Parathyroid adenoma (tissue), 2 donors: ENCODE results near the gene TP53BP1.

Experiments used
- H2AFZ ChIP-seq: fragments of 300-600 bp; sonication (generic); one replicate; pipeline ENCODE4 v1.7.0; 2017; ENCODE audit warnings: antibody characterized with exemption, mild to moderate bottlenecking
- H3K27ac ChIP-seq: fragments of 300-600 bp; sonication (generic); one replicate; pipeline ENCODE4 v1.7.0; 2017
- H3K27me3 ChIP-seq: fragments of 300-600 bp; sonication (generic); one replicate; pipeline ENCODE4 v1.7.0; 2017; ENCODE audit warnings: low read length; ENCODE audit not compliant: control insufficient read depth, insufficient read depth
- H3K36me3 ChIP-seq: fragments of 300-600 bp; sonication (generic); one replicate; pipeline ENCODE4 v1.7.0; 2017; ENCODE audit warnings: low read length; ENCODE audit not compliant: control insufficient read depth, insufficient read depth
- H3K4me1 ChIP-seq: fragments of 300-600 bp; sonication (generic); one replicate; pipeline ENCODE4 v1.7.0; 2017; ENCODE audit warnings: control low read depth
- H3K4me2 ChIP-seq: fragments of 300-600 bp; sonication (generic); one replicate; pipeline ENCODE4 v1.7.0; 2017; ENCODE audit warnings: low read length
- H3K4me3 ChIP-seq: fragments of 300-600 bp; sonication (generic); one replicate; pipeline ENCODE4 v1.7.0; 2017; ENCODE audit warnings: low read depth, low read length
- H3K79me2 ChIP-seq: fragments of 300-600 bp; sonication (generic); one replicate; pipeline ENCODE4 v1.7.0; 2017; ENCODE audit warnings: control low read depth
- H3K9ac ChIP-seq: fragments of 300-600 bp; sonication (generic); one replicate; pipeline ENCODE4 v1.7.0; 2017; ENCODE audit warnings: mild to moderate bottlenecking
- H3K9me3 ChIP-seq: fragments of 300-600 bp; sonication (generic); one replicate; pipeline ENCODE4 v1.7.0; 2017; ENCODE audit warnings: low read length; ENCODE audit not compliant: control insufficient read depth
- CTCF ChIP-seq: fragments of 300-600 bp; sonication (generic); IDR thresholded peaks from one replicate; pipeline ENCODE4 v1.7.0; 2017; ENCODE audit warnings: antibody characterized with exemption, mild to moderate bottlenecking
- donor health status: primary hyperparathyroidism.

Gene TP53BP1

GRCh38 chr15:43492266-43492665 is 690 bp downstream of the TP53BP1 start:
- Histone ChIP-seq H3K4me2 (peak overlapping the region; percentile 52), H3K27me3 (no peaks in the 10 kb centered on the region), H3K4me3 (peak overlapping the region; percentile 66), H3K4me1 (peaks cover 6% of the 10 kb centered on the region), H2AFZ (peak overlapping the region; percentile 89), H3K9ac (no peak overlapping the region), H3K79me2 (peaks cover 6% of the 10 kb centered on the region), H3K36me3 (no peaks in the 10 kb centered on the region), H3K27ac (peak overlapping the region; percentile 80), H3K9me3 (no peaks in the 10 kb centered on the region)
- TF ChIP-seq CTCF, result no peak

GRCh38 chr15:43489191-43489590 is 3.8 kb downstream of the TP53BP1 start:
- Histone ChIP-seq H3K4me2 (no peak overlapping the region), H3K9ac (no peak overlapping the region), H3K79me2 (peaks cover 6% of the 10 kb centered on the region), H3K36me3 (no peaks in the 10 kb centered on the region), H3K9me3 (no peaks in the 10 kb centered on the region), H3K27me3 (no peaks in the 10 kb centered on the region), H3K27ac (no peak overlapping the region), H3K4me1 (peaks cover 6% of the 10 kb centered on the region), H3K4me3 (no peak overlapping the region), H2AFZ (no peak overlapping the region)
- no peak for TF ChIP-seq CTCF

GRCh38 chr15:43488790-43489189 is 4.2 kb downstream of the TP53BP1 start:
- no peaks in the 10 kb centered on the region for H3K27me3 ChIP-seq
- TF ChIP-seq CTCF, result no peak
- peaks cover 6% of the 10 kb centered on the region for H3K79me2 ChIP-seq
- no peaks in the 10 kb centered on the region for H3K9me3 ChIP-seq
- no peak overlapping the region for H3K4me3 ChIP-seq
- no peaks in the 10 kb centered on the region for H3K36me3 ChIP-seq
- H2AFZ ChIP-seq, result no peak overlapping the region
- H3K4me1 ChIP-seq, result peaks cover 5% of the 10 kb centered on the region
- H3K27ac ChIP-seq, result no peak overlapping the region
- no peak overlapping the region for H3K9ac ChIP-seq
- H3K4me2 ChIP-seq, result no peak overlapping the region

- no peak overlapping the region for H3K9ac ChIP-seq
- H3K27me3 ChIP-seq, result no peaks in the 10 kb centered on the region
- no peak overlapping the region for H3K27ac ChIP-seq
- peaks cover 2% of the 10 kb centered on the region for H3K79me2 ChIP-seq
- H3K4me2 ChIP-seq, result no peak overlapping the region
- H3K4me3 ChIP-seq, result no peak overlapping the region
- H3K9me3 ChIP-seq, result no peaks in the 10 kb centered on the region
- TF ChIP-seq CTCF, result no peak
- H3K36me3 ChIP-seq, result no peaks in the 10 kb centered on the region
- no peak overlapping the region for H2AFZ ChIP-seq
- H3K4me1 ChIP-seq, result no peaks in the 10 kb centered on the region
Measured at GRCh38 chr15:43487271-43487895, 5.6 kb downstream of the TP53BP1 start.

GRCh38 chr15:43484455-43484854 is 8.5 kb downstream of the TP53BP1 start:
- Histone ChIP-seq H2AFZ (no peak overlapping the region), H3K27me3 (no peaks in the 10 kb centered on the region), H3K4me3 (no peak overlapping the region), H3K9me3 (no peaks in the 10 kb centered on the region), H3K79me2 (peaks cover 5% of the 10 kb centered on the region), H3K4me2 (no peak overlapping the region), H3K36me3 (no peaks in the 10 kb centered on the region), H3K4me1 (no peaks in the 10 kb centered on the region), H3K27ac (no peak overlapping the region), H3K9ac (no peak overlapping the region)
- no peak for TF ChIP-seq CTCF
